NT2/D1 (cell line): Measurements from ENCODE around the gene NFIA.

Experiments used
- DNase-seq: peaks from one replicate; pipeline ENCODE4 v3.0.0-alpha.2; 2011; ENCODE audit warnings: low read depth, low spot score
- H3K27me3 ChIP-seq: 2 replicates; pipeline ENCODE4 v1.6.0; 2011; ENCODE audit warnings: mild to moderate bottlenecking; ENCODE audit not compliant: insufficient read length, insufficient read depth
- H3K36me3 ChIP-seq: 2 replicates; pipeline ENCODE4 v1.6.1; 2011; ENCODE audit warnings: mild to moderate bottlenecking, low read length, mixed read lengths; ENCODE audit not compliant: insufficient read depth, insufficient read length
- H3K4me1 ChIP-seq: 2 replicates; pipeline ENCODE4 v1.5.1; 2011; ENCODE audit not compliant: insufficient read depth, insufficient read length
- H3K4me3 ChIP-seq: 2 replicates; pipeline ENCODE4 v1.5.1; 2011; ENCODE audit warnings: low read depth; ENCODE audit not compliant: insufficient read length
- H3K9ac ChIP-seq: 2 replicates; pipeline ENCODE4 v1.6.0; 2011; ENCODE audit warnings: low read depth; ENCODE audit not compliant: insufficient read length
- H3K9me3 ChIP-seq: 2 replicates; pipeline ENCODE4 v1.5.1; 2011; ENCODE audit warnings: mild to moderate bottlenecking, low read length; ENCODE audit not compliant: insufficient read depth
- SUZ12 ChIP-seq: IDR thresholded peaks from 2 replicates; pipeline ENCODE4 v1.6.1; 2011; ENCODE audit not compliant: insufficient read length, insufficient read depth; ENCODE audit errors: extremely low read depth
- YY1 ChIP-seq: IDR thresholded peaks from 2 replicates; pipeline ENCODE4 v1.6.1; 2011; ENCODE audit not compliant: insufficient read length, insufficient read depth
- ZNF274 ChIP-seq: IDR thresholded peaks from 2 replicates; pipeline ENCODE4 v1.6.1; 2011; ENCODE audit warnings: mild to moderate bottlenecking, low read depth, low read length

NFIA gene

DNA sequence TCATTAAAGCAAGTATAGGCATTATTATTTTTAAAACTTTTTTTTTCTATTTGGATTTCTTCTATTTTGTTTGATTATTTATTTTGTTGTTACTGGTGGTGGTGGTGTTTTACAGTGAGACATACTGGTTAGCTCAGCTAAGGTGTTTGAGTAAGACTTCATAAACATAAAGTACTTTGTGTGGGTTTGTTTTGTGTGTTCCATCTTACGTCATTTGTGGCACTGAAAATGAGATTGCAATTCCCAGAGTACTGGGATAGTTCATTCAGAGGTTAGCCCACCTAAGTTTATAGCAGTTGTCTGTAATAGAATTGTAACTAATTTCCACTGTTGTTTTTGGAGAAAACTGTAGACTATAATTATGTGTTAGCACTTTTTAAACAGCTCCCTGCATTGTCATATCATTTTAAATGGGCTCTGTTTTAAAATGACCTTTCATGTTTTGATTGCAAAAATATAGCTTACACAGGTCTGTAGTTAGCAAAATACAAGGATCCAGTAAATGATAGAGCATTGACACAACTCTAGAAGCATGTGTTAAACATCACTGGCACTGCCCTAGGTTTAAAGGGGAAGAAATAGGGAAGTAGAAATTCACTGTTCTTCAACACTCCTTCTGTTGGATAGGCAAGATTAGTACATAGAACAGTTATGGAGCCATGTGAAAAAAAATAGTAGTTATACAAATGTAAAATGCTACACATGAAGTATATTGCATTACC lies 171.7 kb downstream of the NFIA start:
- TF ChIP-seq ZNF274, result no peak
- TF ChIP-seq YY1, result no peak
- TF ChIP-seq SUZ12, result no peak
- Histone ChIP-seq H3K4me1 (no peaks in the 10 kb centered on the region), H3K36me3 (no peaks in the 10 kb centered on the region), H3K9ac (no peak overlapping the region), H3K27me3 (no peaks in the 10 kb centered on the region), H3K4me3 (no peak overlapping the region), H3K9me3 (no peaks in the 10 kb centered on the region)
- no peak for DNase-seq

DNA sequence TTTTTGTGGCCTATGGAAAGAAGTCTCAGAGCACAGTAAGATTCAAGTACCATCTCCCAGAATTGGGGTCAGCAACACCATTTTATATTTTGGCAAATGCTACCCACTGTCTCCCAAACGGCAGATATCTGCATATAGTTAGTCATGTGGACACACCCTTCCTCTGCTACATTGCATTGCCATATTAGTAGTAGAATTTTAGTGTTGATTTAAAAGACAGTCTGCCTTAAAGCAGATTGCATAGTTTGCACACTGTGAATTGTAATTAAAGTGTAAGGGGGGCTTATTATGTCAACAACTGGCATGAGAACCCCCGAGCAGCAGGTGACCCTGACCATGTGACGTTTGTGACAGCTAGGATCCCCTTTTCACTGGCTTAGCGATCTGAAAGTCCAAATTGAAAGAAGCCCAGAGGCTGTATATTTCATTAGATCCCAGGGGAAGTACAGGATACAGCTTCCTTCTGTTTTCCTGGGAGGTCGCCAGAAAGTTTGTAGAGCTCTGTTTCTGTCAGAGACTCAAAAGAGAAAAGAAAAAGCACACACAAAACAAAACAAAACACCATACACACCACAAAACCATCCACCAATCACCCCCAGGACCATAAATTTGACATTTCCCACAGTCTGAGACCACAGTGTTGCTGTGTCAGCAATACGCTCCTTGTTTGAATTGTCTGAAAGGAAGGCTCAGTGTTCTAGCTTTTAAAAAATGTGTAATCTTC lies 172.4 kb downstream of the NFIA start:
- Histone ChIP-seq H3K9ac (no peak overlapping the region), H3K4me1 (no peaks in the 10 kb centered on the region), H3K4me3 (no peak overlapping the region), H3K9me3 (no peaks in the 10 kb centered on the region), H3K27me3 (no peaks in the 10 kb centered on the region), H3K36me3 (no peaks in the 10 kb centered on the region)
- no peak for TF ChIP-seq ZNF274
- no peak for TF ChIP-seq SUZ12
- no peak for TF ChIP-seq YY1
- no peak for DNase-seq

- Histone ChIP-seq H3K4me3 (no peak overlapping the region), H3K4me1 (no peaks in the 10 kb centered on the region), H3K36me3 (no peaks in the 10 kb centered on the region), H3K9ac (no peak overlapping the region), H3K27me3 (no peaks in the 10 kb centered on the region), H3K9me3 (no peaks in the 10 kb centered on the region)
- DNase-seq, result no peak
- TF ChIP-seq SUZ12, result no peak
- TF ChIP-seq ZNF274, result no peak
- no peak for TF ChIP-seq YY1
These were observed 173.0 kb downstream of the NFIA start for GRCh38 chr1:61255358-61255703.

- Histone ChIP-seq H3K27me3 (no peaks in the 10 kb centered on the region), H3K36me3 (no peaks in the 10 kb centered on the region), H3K9ac (no peak overlapping the region), H3K9me3 (no peaks in the 10 kb centered on the region), H3K4me1 (no peaks in the 10 kb centered on the region), H3K4me3 (no peak overlapping the region)
- DNase-seq, result no peak
- TF ChIP-seq YY1, result no peak
- no peak for TF ChIP-seq ZNF274
- no peak for TF ChIP-seq SUZ12
These were observed 177.2 kb downstream of the NFIA start for GRCh38 chr1:61259379-61260148.

GRCh38 chr1:61260171-61260570 lies 177.8 kb downstream of the NFIA start:
- no peaks in the 10 kb centered on the region for H3K4me1 ChIP-seq
- no peaks in the 10 kb centered on the region for H3K9me3 ChIP-seq
- no peak overlapping the region for H3K9ac ChIP-seq
- H3K36me3 ChIP-seq, result no peaks in the 10 kb centered on the region
- no peak for TF ChIP-seq ZNF274
- TF ChIP-seq SUZ12, result no peak
- no peak for TF ChIP-seq YY1
- no peak overlapping the region for H3K4me3 ChIP-seq
- no peaks in the 10 kb centered on the region for H3K27me3 ChIP-seq
- no peak for DNase-seq

- TF ChIP-seq SUZ12 (no peak), YY1 (no peak), ZNF274 (no peak)
- Histone ChIP-seq H3K9ac (no peak overlapping the region), H3K4me1 (no peaks in the 10 kb centered on the region), H3K27me3 (no peaks in the 10 kb centered on the region), H3K36me3 (no peaks in the 10 kb centered on the region), H3K4me3 (no peak overlapping the region), H3K9me3 (no peaks in the 10 kb centered on the region)
- DNase-seq, result no peak
These were observed 179.2 kb downstream of the NFIA start for GRCh38 chr1:61261595-61261994.

DNA sequence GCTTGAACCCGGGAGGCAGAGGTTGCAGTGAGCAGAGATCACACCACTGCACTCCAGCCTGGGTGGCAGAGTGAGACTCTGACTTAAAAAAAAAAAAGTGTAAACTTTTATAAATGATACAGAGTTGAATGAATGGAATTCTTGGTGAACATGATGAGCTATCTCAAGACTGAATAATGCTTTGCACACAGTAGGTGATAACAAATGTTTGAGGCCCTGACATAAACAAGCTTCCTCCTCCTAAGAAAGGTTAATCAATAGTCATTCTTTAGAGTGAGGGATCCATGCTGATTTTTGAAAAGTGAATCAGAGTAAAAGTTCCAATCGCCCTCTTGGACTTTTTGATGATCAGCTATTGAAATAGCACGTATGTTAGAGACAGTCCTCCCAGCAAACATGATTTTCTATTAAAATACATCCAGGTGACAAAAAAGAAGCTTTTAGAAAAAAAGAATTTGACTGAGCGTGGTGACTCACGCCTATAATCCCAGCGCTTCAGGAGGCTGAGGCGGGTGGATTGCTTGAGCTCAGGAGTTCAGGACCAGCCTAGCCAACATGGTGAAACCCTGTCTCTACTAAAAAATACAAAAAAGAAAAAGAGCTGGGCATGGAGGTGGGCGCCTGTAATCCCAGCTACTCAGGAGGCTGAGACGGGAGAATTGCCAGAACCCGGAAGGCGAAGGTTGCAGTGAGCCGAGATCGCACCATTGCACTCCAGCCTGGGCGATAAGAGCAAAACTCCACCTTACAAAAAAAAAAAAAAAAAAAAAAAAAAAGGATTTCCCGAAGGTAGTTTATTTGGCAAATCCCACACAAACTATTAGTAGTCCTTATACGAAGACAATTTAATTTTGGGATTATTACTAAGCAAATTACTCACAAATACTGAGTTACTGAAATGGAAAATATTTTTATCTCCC lies 181.8 kb downstream of the NFIA start:
- Histone ChIP-seq H3K9me3 (no peaks in the 10 kb centered on the region), H3K9ac (no peak overlapping the region)

More for the DNA sequence above, 181.8 kb downstream of the NFIA start:
- Histone ChIP-seq H3K36me3 (no peaks in the 10 kb centered on the region), H3K27me3 (no peaks in the 10 kb centered on the region), H3K4me1 (no peaks in the 10 kb centered on the region), H3K4me3 (no peak overlapping the region)
- TF ChIP-seq YY1 (no peak), ZNF274 (no peak), SUZ12 (no peak)
- no peak for DNase-seq
